Spleen (tissue), 7 donors: ENCODE results near the gene FGD4.

Experiments used
- POLR2A ChIP-seq, 3 donors: fragments of 450-650 bp; IDR thresholded peaks; one replicate each; pipeline ENCODE4 v1.5.1; 2017; ENCODE audit warnings: antibody characterized with exemption in 3 of 3, mild to moderate bottlenecking in 1 of 3
- POLR2AphosphoS5 ChIP-seq, 3 donors: sonication (generic); formaldehyde crosslinking; IDR thresholded peaks; one replicate each; pipeline ENCODE4 v1.5.1; 2017; ENCODE audit warnings: antibody characterized with exemption in 3 of 3
- TF ChIP-seq, protein P1 (sequence below), 11 experiments: fragments of 200-600 bp in 7 of 11; fragments of 450-650 bp in 4 of 11; sonication (generic) in 4 of 11; IDR thresholded peaks in 8 of 11; conservative IDR thresholded peaks in 3 of 11; 1 replicate in 7 of 11; 2 replicates in 4 of 11; pipeline versions ENCODE4 v1.4.0 to v1.8.0; 2016 to 2021; ENCODE audit warnings: antibody characterized with exemption in 11 of 11, inconsistent platforms in 4 of 11, mild to moderate bottlenecking in 1 of 11
- donor health status: DM: no; HTN: no; CAD: no; lungs with moderate emphysema.
- donor health status: DM: no; HTN: no; CAD: no.
- donor health status: DM: no; HTN: no; CAD: no.

DNA sequence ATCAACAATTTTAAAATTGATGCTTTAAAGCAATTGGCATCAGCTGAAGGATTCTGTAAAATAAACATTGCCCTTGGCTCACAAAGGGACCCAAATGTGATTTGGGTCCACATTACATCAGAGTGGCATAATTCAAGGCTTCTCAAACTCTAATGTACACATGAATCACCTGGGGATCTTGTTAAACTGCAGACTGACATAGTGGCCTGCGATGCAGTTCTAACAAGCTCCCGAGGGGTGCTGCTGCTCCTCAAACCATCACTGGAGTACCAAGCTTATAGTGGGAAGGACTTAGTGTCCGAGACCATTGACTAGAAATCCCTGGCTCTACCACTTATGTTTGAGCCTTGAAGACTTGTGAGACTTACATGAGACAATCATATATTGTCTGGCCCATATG, 247.9 kb downstream of the FGD4 start:
- TF ChIP-seq, protein P1, sequence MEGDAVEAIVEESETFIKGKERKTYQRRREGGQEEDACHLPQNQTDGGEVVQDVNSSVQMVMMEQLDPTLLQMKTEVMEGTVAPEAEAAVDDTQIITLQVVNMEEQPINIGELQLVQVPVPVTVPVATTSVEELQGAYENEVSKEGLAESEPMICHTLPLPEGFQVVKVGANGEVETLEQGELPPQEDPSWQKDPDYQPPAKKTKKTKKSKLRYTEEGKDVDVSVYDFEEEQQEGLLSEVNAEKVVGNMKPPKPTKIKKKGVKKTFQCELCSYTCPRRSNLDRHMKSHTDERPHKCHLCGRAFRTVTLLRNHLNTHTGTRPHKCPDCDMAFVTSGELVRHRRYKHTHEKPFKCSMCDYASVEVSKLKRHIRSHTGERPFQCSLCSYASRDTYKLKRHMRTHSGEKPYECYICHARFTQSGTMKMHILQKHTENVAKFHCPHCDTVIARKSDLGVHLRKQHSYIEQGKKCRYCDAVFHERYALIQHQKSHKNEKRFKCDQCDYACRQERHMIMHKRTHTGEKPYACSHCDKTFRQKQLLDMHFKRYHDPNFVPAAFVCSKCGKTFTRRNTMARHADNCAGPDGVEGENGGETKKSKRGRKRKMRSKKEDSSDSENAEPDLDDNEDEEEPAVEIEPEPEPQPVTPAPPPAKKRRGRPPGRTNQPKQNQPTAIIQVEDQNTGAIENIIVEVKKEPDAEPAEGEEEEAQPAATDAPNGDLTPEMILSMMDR (IDR thresholded peaks at IDR 0.05 in 8 of 11, conservative IDR thresholded peaks at IDR 0.05 in 3 of 11), result no peak
- TF ChIP-seq POLR2A (IDR thresholded peaks at IDR 0.05) (no peak), POLR2AphosphoS5 (IDR thresholded peaks at IDR 0.05) (no peak)
